Activated CD8-positive, alpha-beta T cell treated with anti-CD3 and anti-CD28 coated beads for 36 hours (primary cell): ENCODE measurements around the gene NTRK2. TPM values are rescaled to one million over a fixed set of nuclear protein-coding genes. Genes with fewer than 3 reads are reported as not detected.

Source experiments
- ATAC-seq: fragments of 200-7000 bp; cut with Tn5 transposase; one replicate; pipeline ENCODE4 v1.10.0; 2021; ENCODE audit warnings: mild to moderate bottlenecking, moderate library complexity
- CTCF ChIA-PET: fragments of 350-600 bp; sonication (Branson Sonifier 250); formaldehyde crosslinking; loops from one replicate; lab custom pipeline; 2021; ENCODE audit warnings: antibody characterized with exemption; lab: Charles Lee
- POLR2A ChIA-PET: fragments of 350-600 bp; sonication (Branson Sonifier 250); formaldehyde crosslinking; loops from one replicate; lab custom pipeline; 2021; ENCODE audit warnings: antibody characterized with exemption; lab: Charles Lee
- DNase-seq: peaks from one replicate; pipeline ENCODE4 v3.0.0-alpha.2; 2020
- H3K27ac Mint-ChIP-seq: one replicate; pipeline ENCODE4 v1.8.0; 2021; ENCODE audit warnings: mild to moderate bottlenecking, mixed read lengths
- H3K27me3 Mint-ChIP-seq: one replicate; pipeline ENCODE4 v1.8.0; 2021; ENCODE audit warnings: mixed read lengths
- H3K36me3 Mint-ChIP-seq: one replicate; pipeline ENCODE4 v1.8.0; 2021; ENCODE audit warnings: low read depth, mixed read lengths
- H3K4me1 Mint-ChIP-seq: one replicate; pipeline ENCODE4 v1.8.0; 2021; ENCODE audit warnings: low read depth, mixed read lengths
- H3K4me3 Mint-ChIP-seq: one replicate; pipeline ENCODE4 v1.8.0; 2021; ENCODE audit warnings: mild to moderate bottlenecking, moderate library complexity, mixed read lengths
- H3K9me3 Mint-ChIP-seq: one replicate; pipeline ENCODE4 v1.8.0; 2021; ENCODE audit warnings: mixed read lengths
- CTCF ChIP-seq: fragments of 200-600 bp; IDR thresholded peaks from one replicate; pipeline ENCODE4 v1.8.0; 2022; ENCODE audit warnings: antibody characterized with exemption, mild to moderate bottlenecking
- intact Hi-C: fragments of 100-400 bp; cut with micrococcal nuclease; formaldehyde crosslinking; loops from one replicate; pipeline ENCODE4 v1.10.0; 2022
- total RNA-seq, 2 experiments: library from RNA; stranded (reverse); gene quantifications; one replicate each; pipeline ENCODE4 v1.2.3, GENCODE V29; 2021

NTRK2 gene
- total RNA-seq, 2 experiments from 2014 or later = 0.07 to 0.09 TPM

GRCh38 chr9:84755380-84755779, 85.9 kb downstream of the NTRK2 start:
- Mint-ChIP-seq H3K4me3 (no peak overlapping the region), H3K27me3 (peaks cover 4% of the 10 kb centered on the region), H3K27ac (no peak overlapping the region), H3K36me3 (no peaks in the 10 kb centered on the region), H3K4me1 (peaks cover 13% of the 10 kb centered on the region), H3K9me3 (no peaks in the 10 kb centered on the region)
- DNase-seq (no peak), ATAC-seq (no peak)
- intact Hi-C loops = no loop called here
- CTCF ChIA-PET = no interaction called here
- no peak for TF ChIP-seq CTCF
- POLR2A ChIA-PET = no interaction called here

GRCh38 chr9:84756171-84756570, 86.6 kb downstream of the NTRK2 start:
- POLR2A ChIA-PET = no interaction called here
- ATAC-seq = no peak
- no peak overlapping the region for H3K4me3 Mint-ChIP-seq
- CTCF ChIA-PET = no interaction called here
- no peak for TF ChIP-seq CTCF
- H3K27ac Mint-ChIP-seq = no peak overlapping the region
- no peaks in the 10 kb centered on the region for H3K9me3 Mint-ChIP-seq
- peaks cover 4% of the 10 kb centered on the region for H3K27me3 Mint-ChIP-seq
- H3K36me3 Mint-ChIP-seq = no peaks in the 10 kb centered on the region
- intact Hi-C loops = no loop called here
- H3K4me1 Mint-ChIP-seq = peaks cover 13% of the 10 kb centered on the region
- DNase-seq = no peak

DNA sequence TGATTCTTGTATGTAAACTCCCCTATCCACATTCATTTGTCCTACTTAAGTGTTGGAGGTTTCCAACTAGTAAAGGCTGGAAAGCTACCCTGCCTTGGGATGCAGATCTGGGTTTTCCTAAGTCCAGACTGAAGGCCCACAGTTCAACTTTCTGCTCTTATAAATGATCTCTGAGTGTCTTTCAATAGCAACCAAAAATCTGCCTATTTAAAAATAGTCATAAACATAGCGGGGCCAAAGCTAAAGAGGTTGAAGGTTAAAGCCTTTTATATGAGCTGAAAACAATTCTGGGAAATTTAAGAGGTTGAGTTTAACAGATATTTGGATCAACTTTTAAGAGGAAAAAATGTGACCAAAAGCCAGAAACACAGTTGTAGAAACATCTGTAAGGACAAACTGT, 87.2 kb downstream of the NTRK2 start:
- H3K4me3 Mint-ChIP-seq = no peak overlapping the region
- POLR2A ChIA-PET = no interaction called here
- DNase-seq (no peak), ATAC-seq (no peak)
- H3K36me3 Mint-ChIP-seq = no peaks in the 10 kb centered on the region
- H3K27me3 Mint-ChIP-seq = peaks cover 6% of the 10 kb centered on the region
- no peaks in the 10 kb centered on the region for H3K9me3 Mint-ChIP-seq
- peaks cover 13% of the 10 kb centered on the region for H3K4me1 Mint-ChIP-seq
- no peak for TF ChIP-seq CTCF
- CTCF ChIA-PET = no interaction called here
- H3K27ac Mint-ChIP-seq = no peak overlapping the region
- intact Hi-C loops = no loop called here

GRCh38 chr9:84758817-84759216, 89.3 kb downstream of the NTRK2 start:
- TF ChIP-seq CTCF = no peak
- POLR2A ChIA-PET = no interaction called here
- H3K4me3 Mint-ChIP-seq = no peak overlapping the region

DNA sequence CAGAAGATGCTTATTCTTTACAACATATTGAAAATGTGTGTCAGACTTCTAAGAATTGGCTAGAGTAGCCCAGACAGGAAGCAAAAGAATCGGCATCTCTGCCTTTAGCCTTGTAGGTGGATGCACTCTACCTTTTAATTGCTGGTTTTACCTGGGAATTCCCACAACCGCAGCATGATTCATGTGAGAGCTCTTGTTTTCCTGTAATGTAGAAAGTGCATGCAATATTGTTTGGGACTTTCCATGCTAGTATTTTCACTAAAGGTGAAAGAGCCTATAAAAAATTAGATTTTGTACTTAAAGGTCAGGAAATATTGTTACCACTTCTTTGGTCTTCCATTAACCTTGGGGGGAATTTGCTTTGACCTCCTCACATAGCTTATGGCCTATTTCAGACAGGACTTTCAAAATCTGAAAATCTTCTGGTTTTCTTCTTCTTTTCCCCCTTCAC, 89.8 kb downstream of the NTRK2 start:
- DNase-seq = peak; percentile 61
- H3K27ac Mint-ChIP-seq = peak overlapping the region; percentile 10
- intact Hi-C loops = no loop called here
- ATAC-seq = peak; percentile 80
- TF ChIP-seq CTCF = no peak
- H3K4me3 Mint-ChIP-seq = no peak overlapping the region
- H3K4me1 Mint-ChIP-seq = peaks cover 13% of the 10 kb centered on the region
- POLR2A ChIA-PET = no interaction called here
- H3K27me3 Mint-ChIP-seq = peaks cover 6% of the 10 kb centered on the region
- CTCF ChIA-PET = no interaction called here
- H3K9me3 Mint-ChIP-seq = no peaks in the 10 kb centered on the region
- H3K36me3 Mint-ChIP-seq = no peaks in the 10 kb centered on the region

More at GRCh38 chr9:84758817-84759216, 89.3 kb downstream of the NTRK2 start:
- ATAC-seq (no peak), DNase-seq (no peak)
- peak overlapping the region; percentile 10 for H3K27ac Mint-ChIP-seq
- H3K36me3 Mint-ChIP-seq = no peaks in the 10 kb centered on the region
- H3K9me3 Mint-ChIP-seq = no peaks in the 10 kb centered on the region
- CTCF ChIA-PET = no interaction called here
- H3K27me3 Mint-ChIP-seq = peaks cover 6% of the 10 kb centered on the region
- intact Hi-C loops = no loop called here
- peaks cover 13% of the 10 kb centered on the region for H3K4me1 Mint-ChIP-seq
